Keratinocyte (primary cell): ENCODE results near the gene USP38. TPM values are rescaled to one million over a fixed set of nuclear protein-coding genes. Genes with fewer than 3 reads are reported as not detected.
"Not testable (repeated sequence)": the region's sequence is repeated elsewhere in the genome, so short reads cannot be mapped to it uniquely, and the experiment has no call there.

ENCODE experiments used
- DNase-seq: peaks from one replicate; pipeline ENCODE4 v3.0.0-alpha.2; 2011; ENCODE audit warnings: low read depth, missing footprints, low spot score
- FAIRE-seq: peaks from 2 replicates; lab custom pipeline; 2011; peaks lifted over from hg19 to GRCh38; lab: Jason Lieb, UNC
- H2AFZ ChIP-seq: 2 replicates; pipeline ENCODE4 v1.6.0; 2012; ENCODE audit warnings: low read length, control low read depth, inconsistent platforms; ENCODE audit not compliant: control insufficient read depth
- H3K27ac ChIP-seq: 2 replicates; pipeline ENCODE4 v1.5.1; 2011; ENCODE audit warnings: low read length; ENCODE audit not compliant: control insufficient read depth, insufficient read depth
- H3K27me3 ChIP-seq: 3 replicates; pipeline ENCODE4 v1.6.0; 2011; ENCODE audit warnings: low read length; ENCODE audit not compliant: control insufficient read depth, insufficient read depth; ENCODE audit errors: extremely low read depth
- H3K36me3 ChIP-seq, 2 experiments: 2 replicates in 1 of 2; 3 replicates in 1 of 2; pipeline ENCODE4 v1.5.1; 2011; ENCODE audit warnings: low read length in 2 of 2, mild to moderate bottlenecking in 1 of 2; ENCODE audit not compliant: control insufficient read depth in 2 of 2, insufficient read depth in 2 of 2; ENCODE audit errors: extremely low read depth in 1 of 2
- H3K4me1 ChIP-seq: 3 replicates; pipeline ENCODE4 v1.5.1; 2011; ENCODE audit warnings: low read length; ENCODE audit not compliant: control insufficient read depth, insufficient read depth; ENCODE audit errors: extremely low read depth
- H3K4me2 ChIP-seq: 3 replicates; pipeline ENCODE4 v1.6.0; 2011; ENCODE audit warnings: low read depth, low read length; ENCODE audit not compliant: control insufficient read depth, insufficient read depth; ENCODE audit errors: extremely low read depth
- H3K4me3 ChIP-seq, 3 experiments: fragments of 200-600 bp in 1 of 3; sonication (generic) in 1 of 3; 2 replicates in 2 of 3; 3 replicates in 1 of 3; pipeline ENCODE4 v1.5.1; 2011 to 2016; ENCODE audit warnings: low read length in 3 of 3, mild to moderate bottlenecking in 3 of 3, control low read depth in 2 of 3, inconsistent platforms in 1 of 3, low read depth in 1 of 3, mixed read lengths in 1 of 3, mixed run types in 1 of 3, moderate library complexity in 1 of 3; ENCODE audit not compliant: control insufficient read depth in 2 of 3, insufficient read depth in 2 of 3; ENCODE audit errors: extremely low read depth in 1 of 3
- H3K79me2 ChIP-seq: 2 replicates; pipeline ENCODE4 v1.6.0; 2012; ENCODE audit warnings: low read length; ENCODE audit not compliant: control insufficient read depth, insufficient read depth
- H3K9ac ChIP-seq: 3 replicates; pipeline ENCODE4 v1.6.0; 2011; ENCODE audit warnings: low read length; ENCODE audit not compliant: control insufficient read depth, insufficient read depth; ENCODE audit errors: extremely low read depth
- H3K9me1 ChIP-seq: 3 replicates; pipeline ENCODE4 v1.6.0; 2011; ENCODE audit warnings: low read length; ENCODE audit not compliant: control insufficient read depth, insufficient read depth; ENCODE audit errors: extremely low read depth
- H3K9me3 ChIP-seq: 2 replicates; pipeline ENCODE4 v1.5.1; 2012; ENCODE audit warnings: low read depth, low read length; ENCODE audit not compliant: control insufficient read depth
- H4K20me1 ChIP-seq: 3 replicates; pipeline ENCODE4 v1.6.0; 2011; ENCODE audit warnings: low read length; ENCODE audit not compliant: control insufficient read depth, insufficient read depth; ENCODE audit errors: extremely low read depth
- EZH2 ChIP-seq: IDR thresholded peaks from one replicate; pipeline ENCODE4 v1.6.1; 2012; ENCODE audit warnings: inconsistent platforms, mild to moderate bottlenecking, low read length, moderate library complexity
- dilution Hi-C: fragments of 300-500 bp; cut with MboI; formaldehyde crosslinking; loops from one replicate; pipeline ENCODE4 v1.7.0; 2020; ENCODE audit warnings: low sequenced_read_pairs; ENCODE audit not compliant: extremely low pct_ligation_motif_present
- polyA plus RNA-seq, 5 experiments: library from polyadenylated mRNA; depleted of rRNA in 3 of 5; stranded (reverse) in 3 of 5; stranded (forward) in 1 of 5; unstranded in 1 of 5; fragments of >200 nt; gene quantifications; 1 replicate in 1 of 5; 2 replicates in 3 of 5; 3 replicates in 1 of 5; pipeline versions ENCODE4 v1.2.1 to v1.2.3, GENCODE V29; 2011 to 2012; ENCODE audit warnings: missing spikeins in 2 of 5, low read depth in 1 of 5, low replicate concordance in 1 of 5
- TF ChIP-seq, protein P1 (sequence below), 3 experiments: IDR thresholded peaks in 1 of 3; conservative IDR thresholded peaks in 1 of 3; optimal IDR thresholded peaks in 1 of 3; 2 replicates in 2 of 3; 3 replicates in 1 of 3; pipeline versions ENCODE3 to v1.5.1; 2011; ENCODE audit warnings: low read length in 3 of 3, mild to moderate bottlenecking in 3 of 3, moderate library complexity in 2 of 3, control low read depth in 1 of 3, inconsistent platforms in 1 of 3; ENCODE audit not compliant: insufficient read depth in 2 of 3; ENCODE audit errors: extremely low read depth in 1 of 3

The USP38 gene
- polyA plus RNA-seq, 1 donor (not counting 4 experiments of a cell fraction or from before 2014, with no cell fraction given) = 12.8 TPM

DNA sequence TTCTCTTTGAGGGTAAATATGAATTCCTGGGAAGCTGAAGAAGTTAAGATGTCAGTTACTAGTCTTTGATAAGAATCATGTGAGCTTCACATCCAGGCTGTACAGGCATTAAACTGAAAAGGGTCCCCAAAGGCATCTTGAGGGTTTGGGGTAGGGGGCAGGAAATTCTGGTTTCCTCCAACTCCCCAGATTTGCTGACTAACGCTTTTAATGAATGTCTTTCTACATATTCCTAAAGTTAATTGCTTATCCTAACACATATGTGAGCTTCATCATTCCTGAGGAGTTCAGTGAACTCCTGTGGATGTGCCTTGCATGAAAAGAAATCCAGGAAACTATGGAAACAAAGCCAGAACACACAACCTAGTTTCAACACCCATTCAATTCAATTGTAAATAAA is 78.1 kb downstream of the USP38 start:
- no peaks in the 10 kb centered on the region for H3K9me3 ChIP-seq
- H3K9ac ChIP-seq = no peak overlapping the region
- H3K4me2 ChIP-seq = no peak overlapping the region
- H2AFZ ChIP-seq = no peak overlapping the region
- DNase-seq (no peak), FAIRE-seq (no peak)
- dilution Hi-C loops = no loop called here
- no peaks in the 10 kb centered on the region for H3K9me1 ChIP-seq
- no peaks in the 10 kb centered on the region for H3K79me2 ChIP-seq
- H4K20me1 ChIP-seq = no peaks in the 10 kb centered on the region
- H3K4me1 ChIP-seq = no peaks in the 10 kb centered on the region
- H3K4me3 ChIP-seq = no peak overlapping the region
- H3K36me3 ChIP-seq = no peaks in the 10 kb centered on the region
- no peak for TF ChIP-seq EZH2
- TF ChIP-seq, protein P1, sequence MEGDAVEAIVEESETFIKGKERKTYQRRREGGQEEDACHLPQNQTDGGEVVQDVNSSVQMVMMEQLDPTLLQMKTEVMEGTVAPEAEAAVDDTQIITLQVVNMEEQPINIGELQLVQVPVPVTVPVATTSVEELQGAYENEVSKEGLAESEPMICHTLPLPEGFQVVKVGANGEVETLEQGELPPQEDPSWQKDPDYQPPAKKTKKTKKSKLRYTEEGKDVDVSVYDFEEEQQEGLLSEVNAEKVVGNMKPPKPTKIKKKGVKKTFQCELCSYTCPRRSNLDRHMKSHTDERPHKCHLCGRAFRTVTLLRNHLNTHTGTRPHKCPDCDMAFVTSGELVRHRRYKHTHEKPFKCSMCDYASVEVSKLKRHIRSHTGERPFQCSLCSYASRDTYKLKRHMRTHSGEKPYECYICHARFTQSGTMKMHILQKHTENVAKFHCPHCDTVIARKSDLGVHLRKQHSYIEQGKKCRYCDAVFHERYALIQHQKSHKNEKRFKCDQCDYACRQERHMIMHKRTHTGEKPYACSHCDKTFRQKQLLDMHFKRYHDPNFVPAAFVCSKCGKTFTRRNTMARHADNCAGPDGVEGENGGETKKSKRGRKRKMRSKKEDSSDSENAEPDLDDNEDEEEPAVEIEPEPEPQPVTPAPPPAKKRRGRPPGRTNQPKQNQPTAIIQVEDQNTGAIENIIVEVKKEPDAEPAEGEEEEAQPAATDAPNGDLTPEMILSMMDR (optimal IDR thresholded peaks at IDR 0.05 in 1 of 3, IDR thresholded peaks at IDR 0.05 in 1 of 3, conservative IDR thresholded peaks at IDR 0.05 in 1 of 3; ENCODE audit: extremely low read depth in 1 of 3, insufficient read depth in 2 of 3, low read length in 3 of 3) = no peak
- H3K27me3 ChIP-seq = no peaks in the 10 kb centered on the region
- H3K27ac ChIP-seq = no peak overlapping the region

DNA sequence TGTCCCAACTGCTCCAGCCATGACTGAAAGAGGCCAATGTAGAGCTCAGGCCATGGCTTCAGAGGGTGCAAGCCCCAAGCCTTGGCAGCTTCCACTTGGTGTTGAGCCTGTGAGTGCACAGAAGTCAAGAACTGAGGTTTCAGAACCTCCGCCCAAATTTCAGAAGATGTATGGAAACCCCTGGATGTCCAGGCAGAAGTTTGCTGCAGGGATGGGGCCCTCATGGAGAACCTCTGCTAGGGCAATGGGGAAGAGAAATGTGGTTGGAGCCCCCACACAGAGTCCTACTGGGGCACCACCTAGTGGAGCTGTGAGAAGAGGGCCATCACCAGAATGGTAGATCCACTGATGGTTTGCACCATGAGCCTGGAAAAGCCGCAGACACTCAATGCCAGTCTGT is 83.0 kb downstream of the USP38 start:
- H3K4me3 ChIP-seq, dilution Hi-C loops, H3K4me2 ChIP-seq, H3K27me3 ChIP-seq, H3K27ac ChIP-seq, H3K9me1 ChIP-seq, H3K4me1 ChIP-seq, H2AFZ ChIP-seq, FAIRE-seq, H3K79me2 ChIP-seq, H3K9me3 ChIP-seq, DNase-seq, H4K20me1 ChIP-seq, H3K36me3 ChIP-seq, H3K9ac ChIP-seq: not testable (repeated sequence)

DNA sequence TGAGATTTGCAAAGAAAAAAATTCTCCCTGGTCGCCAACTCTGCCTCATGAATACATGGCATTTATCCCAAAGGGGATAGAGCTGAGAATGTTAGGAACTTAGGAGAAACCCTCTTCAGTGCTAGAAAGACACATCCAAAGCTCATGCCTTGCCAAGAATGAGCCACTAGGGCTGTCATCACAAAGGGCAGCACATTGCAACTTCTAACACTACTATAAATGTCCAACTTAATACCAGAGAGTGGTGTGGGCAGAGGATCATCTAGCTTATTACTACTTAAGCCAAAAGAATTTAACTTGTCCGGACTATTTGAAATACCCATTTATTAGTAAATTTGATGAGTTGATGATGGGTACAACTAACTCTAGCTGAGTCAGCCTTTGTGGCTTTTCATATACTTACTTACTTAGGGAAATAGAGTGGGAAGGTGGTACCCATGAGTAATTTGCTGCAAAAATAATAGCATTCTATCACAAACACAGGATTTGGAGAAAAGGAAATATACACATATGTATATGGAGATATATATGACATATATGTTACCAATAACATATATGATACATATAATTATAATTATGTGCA is 85.6 kb downstream of the USP38 start:
- Histone ChIP-seq H2AFZ (no peak overlapping the region), H3K9me3 (no peaks in the 10 kb centered on the region), H3K4me1 (no peaks in the 10 kb centered on the region), H3K9me1 (no peaks in the 10 kb centered on the region), H3K27me3 (no peaks in the 10 kb centered on the region), H3K9ac (no peak overlapping the region), H4K20me1 (no peaks in the 10 kb centered on the region), H3K27ac (no peak overlapping the region), H3K4me2 (no peak overlapping the region), H3K36me3 (no peaks in the 10 kb centered on the region), H3K4me3 (no peak overlapping the region), H3K79me2 (no peaks in the 10 kb centered on the region)
- dilution Hi-C loops = no loop called here
- no peak for FAIRE-seq
- DNase-seq = no peak
- no peak for TF ChIP-seq EZH2
- TF ChIP-seq, protein P1 (optimal IDR thresholded peaks at IDR 0.05 in 1 of 3, IDR thresholded peaks at IDR 0.05 in 1 of 3, conservative IDR thresholded peaks at IDR 0.05 in 1 of 3; ENCODE audit: extremely low read depth in 1 of 3, insufficient read depth in 2 of 3, low read length in 3 of 3) = no peak
